Measurements from ENCODE around the gene ESRRA. TPM values are rescaled to one million over a fixed set of nuclear protein-coding genes. Genes with fewer than 3 reads are reported as not detected.
"Not testable (repeated sequence)": the region's sequence is repeated elsewhere in the genome, so short reads cannot be mapped to it uniquely, and the experiment has no call there.

Gene ESRRA
- total and polyA plus RNA-seq, 9 donors = 2.3 to 17.4 (median 11.9) TPM

DNA sequence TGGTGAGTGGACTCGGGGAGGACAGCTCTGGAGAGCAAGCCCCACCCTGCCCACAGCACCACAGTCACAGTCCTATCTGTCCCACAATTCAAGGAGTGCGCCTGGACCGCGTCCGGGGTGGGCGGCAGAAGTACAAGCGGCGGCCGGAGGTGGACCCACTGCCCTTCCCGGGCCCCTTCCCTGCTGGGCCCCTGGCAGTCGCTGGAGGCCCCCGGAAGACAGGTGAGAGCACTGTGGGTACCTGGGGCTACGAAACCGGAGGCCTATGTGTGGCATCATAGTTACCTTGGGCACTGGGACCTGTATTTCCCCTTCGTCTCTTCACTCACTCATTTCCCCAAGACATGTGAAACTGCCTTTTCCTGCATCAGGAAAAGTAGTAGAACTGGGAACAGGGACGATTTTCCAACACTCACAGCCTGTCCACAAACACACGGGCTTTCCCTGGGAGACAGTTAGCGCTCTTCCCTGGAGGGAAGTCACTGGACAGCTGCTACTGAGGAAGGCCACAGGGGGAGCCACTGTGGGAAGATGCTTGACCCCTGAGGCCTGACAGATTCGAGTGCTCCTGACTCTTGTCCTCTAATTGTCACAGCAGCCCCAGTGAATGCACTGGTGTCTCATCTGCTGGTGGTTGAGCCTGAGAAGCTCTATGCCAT is 9.0 kb downstream of the ESRRA start:
- H3K9me3 ChIP-seq = no peaks in the 10 kb centered on the region
- no peaks in the 10 kb centered on the region for H3K36me3 ChIP-seq
- no peak for DNase-seq
- H3K27ac ChIP-seq = peak overlapping the region in 1 of 2 donors; percentile 74
- TF ChIP-seq POLR2A (IDR thresholded peaks at IDR 0.05) (no peak), EP300 (IDR thresholded peaks at IDR 0.05) (no peak)
- TF ChIP-seq, protein P1, sequence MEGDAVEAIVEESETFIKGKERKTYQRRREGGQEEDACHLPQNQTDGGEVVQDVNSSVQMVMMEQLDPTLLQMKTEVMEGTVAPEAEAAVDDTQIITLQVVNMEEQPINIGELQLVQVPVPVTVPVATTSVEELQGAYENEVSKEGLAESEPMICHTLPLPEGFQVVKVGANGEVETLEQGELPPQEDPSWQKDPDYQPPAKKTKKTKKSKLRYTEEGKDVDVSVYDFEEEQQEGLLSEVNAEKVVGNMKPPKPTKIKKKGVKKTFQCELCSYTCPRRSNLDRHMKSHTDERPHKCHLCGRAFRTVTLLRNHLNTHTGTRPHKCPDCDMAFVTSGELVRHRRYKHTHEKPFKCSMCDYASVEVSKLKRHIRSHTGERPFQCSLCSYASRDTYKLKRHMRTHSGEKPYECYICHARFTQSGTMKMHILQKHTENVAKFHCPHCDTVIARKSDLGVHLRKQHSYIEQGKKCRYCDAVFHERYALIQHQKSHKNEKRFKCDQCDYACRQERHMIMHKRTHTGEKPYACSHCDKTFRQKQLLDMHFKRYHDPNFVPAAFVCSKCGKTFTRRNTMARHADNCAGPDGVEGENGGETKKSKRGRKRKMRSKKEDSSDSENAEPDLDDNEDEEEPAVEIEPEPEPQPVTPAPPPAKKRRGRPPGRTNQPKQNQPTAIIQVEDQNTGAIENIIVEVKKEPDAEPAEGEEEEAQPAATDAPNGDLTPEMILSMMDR (IDR thresholded peaks at IDR 0.05) = no peak
- H3K4me3 ChIP-seq = no peak overlapping the region
- no peaks in the 10 kb centered on the region for H3K27me3 ChIP-seq
- 66 to 81% (median 75%) methylated on average over 19 of the region's 19 CpGs for WGBS, 3 donors
- peaks cover 6% of the 10 kb centered on the region for H3K4me1 ChIP-seq (ENCODE audit: insufficient read depth)
- intact Hi-C loops (cut with DNase I) = no loop called here

DNA sequence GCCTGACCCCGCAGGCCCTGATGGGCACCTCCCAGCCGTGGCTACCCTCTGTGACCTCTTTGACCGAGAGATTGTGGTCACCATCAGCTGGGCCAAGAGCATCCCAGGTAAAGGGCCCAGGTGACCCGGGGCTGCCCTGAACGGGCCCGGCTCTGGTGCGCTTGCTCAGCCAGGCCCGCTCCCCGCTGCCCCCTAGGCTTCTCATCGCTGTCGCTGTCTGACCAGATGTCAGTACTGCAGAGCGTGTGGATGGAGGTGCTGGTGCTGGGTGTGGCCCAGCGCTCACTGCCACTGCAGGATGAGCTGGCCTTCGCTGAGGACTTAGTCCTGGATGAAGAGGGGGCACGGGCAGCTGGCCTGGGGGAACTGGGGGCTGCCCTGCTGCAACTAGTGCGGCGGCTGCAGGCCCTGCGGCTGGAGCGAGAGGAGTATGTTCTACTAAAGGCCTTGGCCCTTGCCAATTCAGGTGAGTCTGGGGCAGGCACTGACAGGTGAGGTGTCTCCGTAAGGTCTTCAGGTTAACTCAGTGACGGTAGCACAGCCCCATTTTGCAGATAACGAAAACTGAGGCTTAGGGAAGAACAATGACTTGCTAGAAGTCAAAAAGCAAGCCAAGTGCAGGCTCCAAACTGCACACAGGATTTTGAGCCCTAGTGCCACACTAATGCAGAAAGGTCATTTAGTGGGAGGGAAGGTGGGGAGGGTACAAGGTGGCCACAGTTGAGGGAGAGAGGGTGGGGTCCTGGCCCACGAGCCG is 9.7 kb downstream of the ESRRA start:
- no peak overlapping the region for H3K27ac ChIP-seq
- peaks cover 9% of the 10 kb centered on the region for H3K4me1 ChIP-seq (ENCODE audit: insufficient read depth)
- intact Hi-C loops (cut with DNase I) = loop anchor here in 1 of 4 donors (5.0 kb wide), 1 partner anchor 42 kb away; the partner anchor contains the start of gene RPS6KA4
- no peaks in the 10 kb centered on the region for H3K27me3 ChIP-seq
- TF ChIP-seq POLR2A (IDR thresholded peaks at IDR 0.05) (no peak), EP300 (IDR thresholded peaks at IDR 0.05) (no peak)
- TF ChIP-seq, protein P1 (IDR thresholded peaks at IDR 0.05) = no peak
- H3K9me3 ChIP-seq = no peaks in the 10 kb centered on the region
- WGBS, 3 donors = 81 to 88% (median 85%) methylated on average over 21 to 24 of the region's 24 CpGs
- H3K36me3 ChIP-seq = no peaks in the 10 kb centered on the region
- peak in 2 of 5 donors; percentile 35 to 38 for DNase-seq
- H3K4me3 ChIP-seq = no peak overlapping the region

DNA sequence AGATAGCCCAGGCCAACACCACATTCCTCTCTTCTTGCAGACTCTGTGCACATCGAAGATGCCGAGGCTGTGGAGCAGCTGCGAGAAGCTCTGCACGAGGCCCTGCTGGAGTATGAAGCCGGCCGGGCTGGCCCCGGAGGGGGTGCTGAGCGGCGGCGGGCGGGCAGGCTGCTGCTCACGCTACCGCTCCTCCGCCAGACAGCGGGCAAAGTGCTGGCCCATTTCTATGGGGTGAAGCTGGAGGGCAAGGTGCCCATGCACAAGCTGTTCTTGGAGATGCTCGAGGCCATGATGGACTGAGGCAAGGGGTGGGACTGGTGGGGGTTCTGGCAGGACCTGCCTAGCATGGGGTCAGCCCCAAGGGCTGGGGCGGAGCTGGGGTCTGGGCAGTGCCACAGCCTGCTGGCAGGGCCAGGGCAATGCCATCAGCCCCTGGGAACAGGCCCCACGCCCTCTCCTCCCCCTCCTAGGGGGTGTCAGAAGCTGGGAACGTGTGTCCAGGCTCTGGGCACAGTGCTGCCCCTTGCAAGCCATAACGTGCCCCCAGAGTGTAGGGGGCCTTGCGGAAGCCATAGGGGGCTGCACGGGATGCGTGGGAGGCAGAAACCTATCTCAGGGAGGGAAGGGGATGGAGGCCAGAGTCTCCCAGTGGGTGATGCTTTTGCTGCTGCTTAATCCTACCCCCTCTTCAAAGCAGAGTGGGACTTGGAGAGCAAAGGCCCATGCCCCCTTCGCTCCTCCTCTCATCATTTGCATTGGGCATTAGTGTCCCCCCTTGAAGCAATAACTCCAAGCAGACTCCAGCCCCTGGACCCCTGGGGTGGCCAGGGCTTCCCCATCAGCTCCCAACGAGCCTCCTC is 10.6 kb downstream of the ESRRA start:
- not testable (repeated sequence) for H3K36me3 ChIP-seq; H3K27me3 ChIP-seq; H3K9me3 ChIP-seq; H3K27ac ChIP-seq; H3K4me3 ChIP-seq; H3K4me1 ChIP-seq (ENCODE audit: insufficient read depth)
- peak in 2 of 5 donors; percentile 42 to 44 for DNase-seq
- intact Hi-C loops (cut with DNase I) = loop anchor here in 1 of 4 donors (5.0 kb wide), 1 partner anchor 41 kb away; the partner anchor contains the start of gene RPS6KA4
- WGBS, 3 donors = 61 to 71% (median 64%) methylated on average over 24 to 25 of the region's 25 CpGs

DNA sequence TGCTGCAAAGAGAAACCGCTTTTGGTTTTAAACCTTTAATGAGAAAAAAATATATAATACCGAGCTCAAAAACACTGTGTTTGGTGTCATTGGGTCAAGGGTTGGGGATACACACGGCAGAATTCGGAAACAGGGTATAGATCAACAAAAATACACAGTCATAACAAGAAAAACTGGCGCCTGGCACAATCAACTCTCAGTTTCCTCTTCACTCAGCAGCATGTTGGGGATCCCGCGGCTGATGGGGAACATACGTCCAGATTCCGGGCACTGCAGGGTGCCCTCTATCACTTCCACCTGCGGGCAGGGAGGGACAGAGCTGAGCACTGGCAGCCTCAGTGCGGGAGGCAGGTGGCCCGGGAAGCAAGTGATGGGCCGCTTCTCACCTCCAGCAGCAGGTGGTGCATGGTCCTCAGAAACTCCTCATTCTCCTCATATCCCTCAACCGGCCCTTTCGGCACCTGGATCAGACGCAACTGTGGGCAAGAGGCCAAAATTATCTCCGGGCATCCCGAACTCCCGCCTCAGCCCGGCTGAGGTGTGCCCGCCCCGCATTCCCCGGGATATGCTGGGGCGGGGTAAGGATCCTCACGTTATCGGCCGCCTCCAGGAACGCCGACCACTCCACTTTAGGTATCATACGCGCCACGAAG is 11.5 kb downstream of the ESRRA start:
- TF ChIP-seq EP300 (IDR thresholded peaks at IDR 0.05) (no peak), POLR2A (IDR thresholded peaks at IDR 0.05) (no peak)
- TF ChIP-seq, protein P1 (IDR thresholded peaks at IDR 0.05) = no peak
- intact Hi-C loops (cut with DNase I) = loop anchor here in 1 of 4 donors (5.0 kb wide), 1 partner anchor 41 kb away; the partner anchor contains the start of gene RPS6KA4
- H3K9me3 ChIP-seq = no peaks in the 10 kb centered on the region
- H3K4me1 ChIP-seq (ENCODE audit: insufficient read depth) = peaks cover 9% of the 10 kb centered on the region
- H3K36me3 ChIP-seq = no peaks in the 10 kb centered on the region
- peak in 2 of 5 donors; percentile 61 to 70 for DNase-seq
- H3K27ac ChIP-seq = peak overlapping the region; percentile 81 to 99
- H3K4me3 ChIP-seq = peak overlapping the region; percentile 65
- 4 to 6% (median 5%) methylated on average over 32 of the region's 32 CpGs for WGBS, 3 donors
- H3K27me3 ChIP-seq = no peaks in the 10 kb centered on the region
